Activated CD8-positive, alpha-beta memory T cell treated with anti-CD3 and anti-CD28 coated beads, Interleukin-2, amount 10 ng/mL, durations not matched to agents 7 days and 5 days (primary cell): ENCODE results near the gene HMG20B. TPM values are rescaled to one million over a fixed set of nuclear protein-coding genes. Genes with fewer than 3 reads are reported as not detected.
"Not testable (repeated sequence)": the region's sequence is repeated elsewhere in the genome, so short reads cannot be mapped to it uniquely, and the experiment has no call there.

ENCODE experiments used
- ATAC-seq: fragments of 150-1000 bp; cut with Tn5 transposase; one replicate; pipeline ENCODE4 v1.10.0; 2021; ENCODE audit warnings: moderate library complexity
- CTCF ChIA-PET: fragments of 350-600 bp; sonication (Branson Sonifier 250); formaldehyde crosslinking; loops from one replicate; lab custom pipeline; 2021; ENCODE audit warnings: antibody characterized with exemption; lab: Charles Lee
- DNase-seq: peaks from one replicate; pipeline ENCODE4 v3.0.0-alpha.2; 2020
- H3K27ac Mint-ChIP-seq: one replicate; pipeline ENCODE4 v1.8.0; 2021; ENCODE audit warnings: mild to moderate bottlenecking, mixed read lengths
- H3K27me3 Mint-ChIP-seq: one replicate; pipeline ENCODE4 v1.8.0; 2021; ENCODE audit warnings: mixed read lengths
- H3K36me3 Mint-ChIP-seq: one replicate; pipeline ENCODE4 v1.8.0; 2021; ENCODE audit warnings: mild to moderate bottlenecking, mixed read lengths
- H3K4me1 Mint-ChIP-seq: one replicate; pipeline ENCODE4 v1.8.0; 2021; ENCODE audit warnings: mixed read lengths
- H3K4me3 Mint-ChIP-seq: one replicate; pipeline ENCODE4 v1.8.0; 2021; ENCODE audit warnings: mild to moderate bottlenecking, moderate library complexity, mixed read lengths
- H3K9me3 Mint-ChIP-seq: one replicate; pipeline ENCODE4 v1.8.0; 2022; ENCODE audit warnings: low read depth, mixed read lengths
- total RNA-seq, 2 experiments: library from RNA; stranded (reverse); gene quantifications; one replicate each; pipeline ENCODE4 v1.2.3, GENCODE V29; 2021

Gene HMG20B
- 10 to 100 TPM; 50.7 to 51.7 TPM for total RNA-seq

- H3K36me3 Mint-ChIP-seq = peaks cover 10% of the 10 kb centered on the region
- CTCF ChIA-PET = no interaction called here
- H3K4me1 Mint-ChIP-seq = peaks cover 11% of the 10 kb centered on the region
- no peaks in the 10 kb centered on the region for H3K27me3 Mint-ChIP-seq
- peak within 1 kb of the TSS; percentile 76 for H3K4me3 Mint-ChIP-seq
- no peak for DNase-seq
- no peak for ATAC-seq
- H3K27ac Mint-ChIP-seq = peak within 1 kb of the TSS; percentile 78
- no peaks in the 10 kb centered on the region for H3K9me3 Mint-ChIP-seq
These were observed at the start of gene HMG20B for GRCh38 chr19:3572855-3573161. Gene HMG20B (plus strand): TSS chr19:3572944. CDS start chr19:3573310, 366 bp downstream.

DNA sequence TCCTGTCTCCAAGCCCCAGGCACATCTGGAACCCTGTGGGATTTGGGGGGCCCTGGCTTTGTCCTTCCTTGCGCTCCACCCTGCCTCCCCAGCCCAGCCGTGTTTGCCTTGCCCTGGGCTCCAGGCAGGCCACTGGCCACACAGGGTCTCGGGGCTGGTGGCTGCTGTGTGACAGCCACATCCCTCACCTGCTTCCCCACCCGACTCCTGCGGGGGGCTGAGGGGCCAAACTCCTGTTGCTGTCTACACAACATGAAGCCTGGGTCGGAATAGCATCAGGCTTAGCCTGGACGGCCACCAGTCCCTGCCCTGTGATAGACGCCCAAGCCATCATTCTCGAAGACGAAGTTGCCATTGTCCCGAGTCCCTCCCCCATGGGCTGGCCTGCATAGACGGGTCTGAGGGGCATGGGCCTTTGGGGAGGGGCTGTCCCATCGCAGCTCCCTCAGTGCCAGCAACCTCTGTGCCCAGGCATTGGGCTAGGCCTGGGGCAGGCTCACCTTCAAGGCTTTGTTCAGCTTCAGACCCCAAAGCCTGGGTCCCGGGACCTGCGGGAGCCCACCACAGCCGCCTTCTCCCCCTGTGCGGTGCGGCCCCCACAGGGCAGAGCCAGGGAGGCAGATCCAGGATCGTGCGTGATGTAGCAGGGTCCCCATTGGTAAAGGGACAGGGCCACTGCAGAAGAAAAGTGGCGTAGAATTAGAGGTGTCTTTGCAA, 49.2 kb upstream of the HMG20B start:
- Mint-ChIP-seq H3K4me1 (peaks cover 4% of the 10 kb centered on the region), H3K27me3 (no peaks in the 10 kb centered on the region), H3K4me3 (no peak overlapping the region), H3K27ac (no peak overlapping the region), H3K36me3 (peaks cover 15% of the 10 kb centered on the region), H3K9me3 (no peaks in the 10 kb centered on the region)
- ATAC-seq (no peak), DNase-seq (no peak)
- CTCF ChIA-PET = no interaction called here

DNA sequence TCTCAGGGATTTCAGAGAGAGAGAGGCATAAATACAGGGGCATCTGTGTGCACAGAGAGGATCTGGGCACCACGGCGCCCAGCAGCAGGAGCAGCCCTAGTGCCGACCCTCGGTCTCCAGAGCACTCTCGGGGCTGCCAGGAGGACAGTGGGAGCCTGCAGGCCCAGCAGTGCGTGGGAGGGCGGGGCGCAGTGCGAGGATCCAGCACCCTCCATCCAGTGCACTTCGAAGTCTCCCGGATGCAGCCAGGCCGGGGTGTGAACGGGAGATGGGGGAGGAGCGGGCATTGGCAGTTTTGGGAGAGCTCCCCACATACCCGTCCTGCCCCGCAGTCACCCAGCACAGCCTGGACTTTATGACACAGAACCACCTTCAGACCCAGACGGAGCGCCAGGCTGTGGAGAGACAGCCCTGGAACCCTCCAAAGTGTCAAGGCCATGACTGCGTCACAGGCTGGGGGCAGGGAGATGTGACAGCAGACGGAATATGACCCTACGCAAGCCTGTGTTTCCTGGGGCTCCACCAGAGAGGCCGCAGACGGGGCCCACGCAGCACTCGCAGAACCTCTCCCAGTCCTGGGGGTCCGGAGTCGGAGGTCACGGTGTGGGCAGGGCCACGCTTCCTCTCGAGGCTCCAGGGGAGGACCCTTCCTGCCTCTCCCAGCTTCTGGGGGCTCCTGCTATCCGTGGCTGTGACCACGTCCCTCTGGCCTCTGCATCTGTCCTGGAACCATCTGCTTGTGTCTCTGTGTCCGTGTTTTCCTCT, 48.5 kb upstream of the HMG20B start:
- Mint-ChIP-seq H3K4me3 (no peak overlapping the region), H3K9me3 (no peaks in the 10 kb centered on the region), H3K27ac (no peak overlapping the region), H3K27me3 (no peaks in the 10 kb centered on the region), H3K36me3 (peaks cover 15% of the 10 kb centered on the region), H3K4me1 (peaks cover 4% of the 10 kb centered on the region)
- ATAC-seq (no peak), DNase-seq (no peak)
- CTCF ChIA-PET = no interaction called here

DNA sequence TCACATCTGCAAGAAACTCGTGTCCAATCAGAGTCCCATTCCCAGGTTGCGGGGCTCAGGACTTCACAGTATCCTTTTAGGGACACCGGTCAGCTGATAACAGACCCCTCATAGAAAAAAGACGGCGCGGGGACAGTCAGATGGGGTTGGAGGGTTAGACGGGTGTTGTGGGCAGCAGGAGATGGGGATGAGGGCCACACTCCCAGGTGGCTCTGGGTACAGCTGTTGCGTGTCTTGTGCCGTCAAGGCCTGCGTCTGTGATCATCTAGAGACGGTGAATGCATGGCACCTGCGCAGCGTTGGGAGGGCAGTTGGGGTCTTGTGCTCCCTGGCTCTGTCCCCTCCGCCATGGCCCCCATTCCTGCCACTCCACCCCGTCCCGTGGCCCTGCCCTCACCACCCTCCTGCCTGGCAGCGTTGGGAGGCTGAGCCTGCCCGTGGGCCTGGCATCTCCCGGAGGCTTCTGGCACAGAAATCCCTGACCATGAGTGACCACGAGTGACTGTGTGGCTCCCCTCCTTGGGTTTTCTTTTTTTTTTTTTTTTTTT, 47.8 kb upstream of the HMG20B start:
- Mint-ChIP-seq H3K27ac (no peak overlapping the region), H3K36me3 (peaks cover 15% of the 10 kb centered on the region), H3K9me3 (no peaks in the 10 kb centered on the region), H3K4me1 (peaks cover 4% of the 10 kb centered on the region), H3K4me3 (no peak overlapping the region), H3K27me3 (no peaks in the 10 kb centered on the region)
- CTCF ChIA-PET = no interaction called here
- ATAC-seq (no peak), DNase-seq (no peak)

DNA sequence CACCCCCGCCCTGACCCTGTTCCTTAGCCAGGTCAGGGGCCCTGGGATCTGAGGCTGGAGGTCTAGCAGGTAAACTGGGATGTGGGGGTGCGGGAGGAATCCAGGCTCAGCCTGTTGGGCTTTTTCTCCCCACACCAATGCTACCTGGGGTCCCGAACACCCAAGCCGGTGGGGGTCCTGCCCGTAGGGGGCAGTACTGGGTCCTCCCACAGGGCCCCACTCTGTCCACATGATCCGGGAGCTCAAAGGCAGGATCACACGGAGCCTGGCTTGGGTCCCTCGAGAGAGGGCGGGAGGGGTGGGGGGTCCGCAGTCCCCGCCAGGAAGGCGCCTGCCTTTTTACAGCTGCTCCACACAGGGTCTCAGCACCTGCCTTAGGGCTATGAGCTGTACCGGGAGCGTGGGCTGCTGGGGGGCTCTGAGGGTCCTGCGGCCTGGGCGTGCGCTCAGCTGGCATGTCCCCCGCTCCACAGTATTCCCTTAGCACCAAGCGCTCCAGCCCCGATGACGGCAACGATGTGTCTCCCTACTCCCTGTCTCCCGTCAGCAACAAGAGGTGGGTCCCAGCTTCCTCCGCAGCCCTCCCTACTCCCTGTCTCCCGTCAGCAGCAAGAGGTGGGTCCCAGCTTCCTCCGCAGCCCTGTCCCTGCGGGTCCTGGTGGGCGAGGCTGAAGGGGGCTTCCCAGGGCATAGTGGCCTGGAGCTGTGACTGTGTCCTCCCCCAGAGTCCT, 46.1 kb upstream of the HMG20B start:
- DNase-seq = no peak

GRCh38 chr19:3527238-3527910, 45.4 kb upstream of the HMG20B start:
- Mint-ChIP-seq H3K36me3 (peaks cover 13% of the 10 kb centered on the region), H3K9me3 (no peaks in the 10 kb centered on the region), H3K27me3 (no peaks in the 10 kb centered on the region), H3K4me1 (no peaks in the 10 kb centered on the region), H3K27ac (no peak overlapping the region), H3K4me3 (no peak overlapping the region)
- DNase-seq (no peak), ATAC-seq (no peak)
- CTCF ChIA-PET = interaction anchor here (0.5 kb wide), 1 partner anchor 741 kb away, joined by 3 read pairs; no protein-coding TSS in a partner anchor

More for the DNA sequence above, 46.1 kb upstream of the HMG20B start:
- CTCF ChIA-PET = interaction anchor here (0.5 to 1.0 kb wide), 2 partner anchors 30 to 741 kb away, joined by 3 read pairs; no protein-coding TSS in a partner anchor
- Mint-ChIP-seq H3K27ac (no peak overlapping the region), H3K4me1 (no peaks in the 10 kb centered on the region), H3K9me3 (no peaks in the 10 kb centered on the region), H3K4me3 (no peak overlapping the region), H3K27me3 (no peaks in the 10 kb centered on the region), H3K36me3 (peaks cover 16% of the 10 kb centered on the region)
- no peak for ATAC-seq

GRCh38 chr19:3528080-3528479, 44.7 kb upstream of the HMG20B start:
- H3K27me3 Mint-ChIP-seq = no peaks in the 10 kb centered on the region
- ATAC-seq = no peak
- H3K36me3 Mint-ChIP-seq = peaks cover 13% of the 10 kb centered on the region
- H3K4me1 Mint-ChIP-seq = no peaks in the 10 kb centered on the region
- H3K27ac Mint-ChIP-seq = no peak overlapping the region
- no peak overlapping the region for H3K4me3 Mint-ChIP-seq
- CTCF ChIA-PET = no interaction called here
- H3K9me3 Mint-ChIP-seq = no peaks in the 10 kb centered on the region
- DNase-seq = no peak

DNA sequence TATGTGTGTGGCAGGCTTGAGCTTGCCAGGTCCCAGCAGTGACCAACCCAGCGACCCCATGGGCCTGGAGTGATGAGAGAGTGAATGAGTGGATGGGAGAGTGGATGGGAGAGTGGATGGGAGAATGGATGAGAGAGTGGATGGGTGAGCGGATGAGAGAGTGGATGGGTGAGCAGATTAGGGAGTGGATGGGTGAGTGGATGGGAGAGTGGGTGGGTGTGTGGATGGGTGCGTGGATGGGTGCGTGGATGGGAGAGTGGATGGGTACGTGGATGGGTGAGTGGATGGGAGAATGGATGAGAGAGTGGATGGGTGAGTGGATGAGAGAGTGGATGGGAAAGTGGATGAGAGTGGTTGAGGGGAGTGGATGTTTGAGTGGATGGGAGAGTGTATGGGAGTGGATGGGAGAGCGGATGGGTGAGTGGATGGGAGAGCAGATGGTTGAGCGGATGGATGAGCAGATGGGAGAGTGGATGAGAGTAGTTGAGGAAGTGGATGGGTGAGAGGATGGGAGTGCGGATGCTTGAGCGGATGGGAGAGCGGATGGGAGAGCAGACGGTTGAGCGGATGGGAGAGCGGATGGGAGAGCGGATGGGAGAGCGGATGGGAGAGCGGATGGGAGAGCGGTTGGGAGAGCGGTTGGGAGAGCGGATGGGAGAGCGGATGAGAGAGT, 44.1 kb upstream of the HMG20B start:
- Mint-ChIP-seq H3K36me3 (peaks cover 15% of the 10 kb centered on the region), H3K27ac (no peak overlapping the region), H3K4me1 (no peaks in the 10 kb centered on the region), H3K9me3 (no peaks in the 10 kb centered on the region), H3K4me3 (no peak overlapping the region), H3K27me3 (no peaks in the 10 kb centered on the region)
- CTCF ChIA-PET = no interaction called here
- DNase-seq (no peak), ATAC-seq (no peak)

- H3K27ac Mint-ChIP-seq, H3K4me3 Mint-ChIP-seq, DNase-seq, CTCF ChIA-PET, H3K9me3 Mint-ChIP-seq, H3K4me1 Mint-ChIP-seq, ATAC-seq, H3K27me3 Mint-ChIP-seq: not testable (repeated sequence)
- H3K36me3 Mint-ChIP-seq = peaks cover 16% of the 10 kb centered on the region
These were observed 43.4 kb upstream of the HMG20B start for GRCh38 chr19:3529299-3529698.

DNA sequence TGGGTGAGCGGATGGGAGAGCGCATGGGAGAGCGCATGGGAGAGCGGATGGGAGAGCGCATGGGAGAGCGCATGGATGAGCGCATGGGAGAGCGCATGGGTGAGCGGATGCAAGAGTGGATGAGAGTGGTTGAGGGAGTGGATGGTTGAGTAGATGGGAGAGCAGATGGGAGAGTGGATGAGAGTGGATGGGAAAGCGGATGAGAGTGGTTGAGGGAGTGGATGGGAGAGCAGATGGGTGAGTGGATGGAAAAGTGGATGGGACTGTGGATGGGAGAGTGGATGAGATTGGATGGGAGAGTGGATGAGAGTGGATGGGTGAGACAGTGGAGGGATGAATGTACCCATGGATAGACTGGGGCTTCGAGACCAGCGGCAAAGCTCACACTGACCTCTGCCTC, 42.4 kb upstream of the HMG20B start:
- Mint-ChIP-seq H3K4me1 (no peaks in the 10 kb centered on the region), H3K4me3 (no peak overlapping the region), H3K9me3 (no peaks in the 10 kb centered on the region), H3K27ac (no peak overlapping the region), H3K36me3 (peaks cover 19% of the 10 kb centered on the region), H3K27me3 (no peaks in the 10 kb centered on the region)
- CTCF ChIA-PET = no interaction called here
- DNase-seq (no peak), ATAC-seq (no peak)

- CTCF ChIA-PET = interaction anchor here (1.2 kb wide), 1 partner anchor 14 kb away, joined by 4 read pairs; no protein-coding TSS in a partner anchor
- Mint-ChIP-seq H3K9me3 (no peaks in the 10 kb centered on the region), H3K27ac (no peak overlapping the region), H3K4me1 (no peaks in the 10 kb centered on the region), H3K36me3 (peaks cover 22% of the 10 kb centered on the region), H3K4me3 (no peak overlapping the region), H3K27me3 (no peaks in the 10 kb centered on the region)
- no peak for ATAC-seq
- DNase-seq = no peak
These were observed 41.0 kb upstream of the HMG20B start for GRCh38 chr19:3531716-3532115.

DNA sequence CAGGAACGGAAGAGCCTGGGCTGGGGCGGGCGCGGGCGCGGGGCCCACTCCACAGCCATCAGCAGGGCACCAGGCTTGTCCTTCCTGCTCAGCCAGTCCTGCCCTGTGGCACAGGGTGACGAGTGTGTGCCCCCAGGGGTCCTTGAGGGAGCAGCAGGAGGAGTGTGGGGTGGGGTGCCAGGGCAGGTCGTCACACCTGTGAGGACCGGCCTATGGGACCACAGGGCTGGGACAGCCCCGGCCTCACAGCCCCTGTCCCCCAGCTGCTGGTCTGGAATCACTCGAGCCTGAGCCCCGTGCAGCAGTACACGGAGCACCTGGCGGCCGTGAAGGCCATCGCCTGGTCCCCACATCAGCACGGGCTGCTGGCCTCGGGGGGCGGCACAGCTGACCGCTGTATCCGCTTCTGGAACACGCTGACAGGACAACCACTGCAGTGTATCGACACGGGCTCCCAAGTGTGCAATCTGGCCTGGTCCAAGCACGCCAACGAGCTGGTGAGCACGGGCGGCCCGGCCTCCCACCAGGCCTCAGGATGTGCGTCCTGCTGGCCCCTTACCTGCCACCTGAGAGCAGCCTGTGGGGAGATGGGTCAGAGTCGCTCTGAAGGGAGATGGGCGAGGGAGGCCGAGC, 40.5 kb upstream of the HMG20B start:
- peaks cover 18% of the 10 kb centered on the region for H3K36me3 Mint-ChIP-seq
- ATAC-seq (no peak), DNase-seq (no peak)
- no peaks in the 10 kb centered on the region for H3K4me1 Mint-ChIP-seq
- H3K27ac Mint-ChIP-seq = no peak overlapping the region
- H3K9me3 Mint-ChIP-seq = no peaks in the 10 kb centered on the region
- H3K4me3 Mint-ChIP-seq = no peak overlapping the region
- H3K27me3 Mint-ChIP-seq = no peaks in the 10 kb centered on the region
- CTCF ChIA-PET = interaction anchor here (1.2 kb wide), 1 partner anchor 13 kb away, joined by 4 read pairs; no protein-coding TSS in a partner anchor
